Measurements from ENCODE around the gene IKZF1.

IKZF1 gene

DNA sequence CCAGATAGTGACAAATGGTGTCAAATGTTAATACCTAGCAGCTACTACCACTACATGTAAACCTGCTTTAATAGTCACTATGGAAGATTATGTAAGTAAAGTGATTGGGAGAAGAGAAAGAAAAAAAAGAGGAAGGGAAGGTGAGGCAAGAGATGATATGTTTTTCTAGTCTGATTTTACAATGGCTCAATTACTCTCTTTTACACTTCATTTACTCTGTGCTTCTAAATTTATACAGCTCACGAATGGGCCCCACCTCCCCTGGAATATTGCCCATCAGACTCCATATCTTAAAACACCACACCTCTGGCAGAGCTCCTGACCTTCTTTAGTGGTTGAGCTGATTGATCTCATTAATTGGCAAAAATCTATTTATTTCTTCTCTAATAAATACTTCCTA lies 28.0 kb upstream of the IKZF1 start:
- Histone ChIP-seq H3K9me3 (ENCODE audit: insufficient read depth, low read depth, low read length) (no peaks in the 10 kb centered on the region), H3K14ac (ENCODE audit: low read length) (no peak overlapping the region), H4K12ac (ENCODE audit: low read depth, low read length) (no peak overlapping the region), H3K9ac (ENCODE audit: low read length) (no peak overlapping the region), H3K4me1 (ENCODE audit: control insufficient read depth in 1 of 2, insufficient read depth in 2 of 2, low read length in 2 of 2) (no peaks in the 10 kb centered on the region), H2AK5ac (ENCODE audit: low read length) (no peak overlapping the region), H3K27me3 (ENCODE audit: insufficient read depth, low read length) (no peaks in the 10 kb centered on the region), H3K4me3 (ENCODE audit: low read depth, low read length) (no peak overlapping the region), H3K18ac (ENCODE audit: low read length) (no peak overlapping the region), H4K8ac (ENCODE audit: low read depth, low read length) (no peak overlapping the region), H3K4me2 (ENCODE audit: low read length) (no peak overlapping the region), H3K36me3 (ENCODE audit: control insufficient read depth in 1 of 2, insufficient read depth in 2 of 2, low read length in 2 of 2) (no peaks in the 10 kb centered on the region), H2AFZ (ENCODE audit: insufficient read depth, low read length, poor library complexity) (no peak overlapping the region), H2BK12ac (ENCODE audit: low read length) (no peak overlapping the region), H4K91ac (ENCODE audit: low read depth, low read length) (no peak overlapping the region), H3K4ac (ENCODE audit: low read depth, low read length) (no peak overlapping the region), H3K27ac (ENCODE audit: low read depth, low read length) (no peak overlapping the region), H3K23ac (ENCODE audit: low read length) (no peak overlapping the region), H2BK120ac (ENCODE audit: insufficient read depth, low read length, poor library complexity) (no peak overlapping the region), H2BK5ac (ENCODE audit: low read depth, low read length, poor library complexity) (no peak overlapping the region), H3K79me1 (ENCODE audit: low read length) (no peaks in the 10 kb centered on the region), H3K79me2 (ENCODE audit: control insufficient read depth, insufficient read depth, low read length, poor library complexity) (no peaks in the 10 kb centered on the region)
- no peak for DNase-seq
- no CpG with 5 or more reads among the region's 1 CpG for WGBS (ENCODE audit: extremely low coverage, insufficient coverage, insufficient read length)

DNA sequence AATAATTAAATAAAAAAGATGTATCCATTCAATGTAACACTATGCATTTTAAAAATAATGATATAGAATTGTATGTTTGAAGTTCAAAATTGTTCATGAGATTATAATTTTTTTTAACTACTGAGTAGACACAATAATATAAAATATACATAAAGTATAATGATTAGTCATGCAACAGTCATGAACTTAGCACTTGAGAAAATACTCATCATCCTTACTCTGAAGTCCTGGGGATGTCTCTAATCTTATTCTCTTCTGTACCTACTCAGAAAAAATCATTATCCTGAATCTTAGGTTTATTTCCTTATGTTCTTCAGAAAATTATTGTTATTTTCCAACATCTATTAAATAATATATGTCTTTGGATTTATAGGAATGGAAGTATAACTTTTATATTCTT lies 26.4 kb upstream of the IKZF1 start:
- no peaks in the 10 kb centered on the region for H3K9me3 ChIP-seq (ENCODE audit: insufficient read depth, low read depth, low read length)

GRCh38 chr7:50281680-50282445 lies 22.7 kb upstream of the IKZF1 start:
- peak in 1 of 2 donors; percentile 18 for DNase-seq
- no peaks in the 10 kb centered on the region for H3K36me3 ChIP-seq (ENCODE audit: control insufficient read depth in 1 of 2, insufficient read depth in 2 of 2, low read length in 2 of 2)
- no peak overlapping the region for H4K12ac ChIP-seq (ENCODE audit: low read depth, low read length)
- H3K27ac ChIP-seq (ENCODE audit: low read depth, low read length) = no peak overlapping the region
- H3K4ac ChIP-seq (ENCODE audit: low read depth, low read length) = no peak overlapping the region
- no peak overlapping the region for H2AFZ ChIP-seq (ENCODE audit: insufficient read depth, low read length, poor library complexity)
- H3K9me3 ChIP-seq (ENCODE audit: insufficient read depth, low read depth, low read length) = peaks cover 1% of the 10 kb centered on the region
- no peaks in the 10 kb centered on the region for H3K4me1 ChIP-seq (ENCODE audit: control insufficient read depth in 1 of 2, insufficient read depth in 2 of 2, low read length in 2 of 2)
- no peaks in the 10 kb centered on the region for H3K79me2 ChIP-seq (ENCODE audit: control insufficient read depth, insufficient read depth, low read length, poor library complexity)
- no peak overlapping the region for H3K9ac ChIP-seq (ENCODE audit: low read length)
- H3K14ac ChIP-seq (ENCODE audit: low read length) = no peak overlapping the region
- no peak overlapping the region for H2AK5ac ChIP-seq (ENCODE audit: low read length)
- H2BK12ac ChIP-seq (ENCODE audit: low read length) = no peak overlapping the region
- no peak overlapping the region for H4K8ac ChIP-seq (ENCODE audit: low read depth, low read length)
- no peak overlapping the region for H4K91ac ChIP-seq (ENCODE audit: low read depth, low read length)
- H3K27me3 ChIP-seq (ENCODE audit: insufficient read depth, low read length) = no peaks in the 10 kb centered on the region
- no peak overlapping the region for H3K18ac ChIP-seq (ENCODE audit: low read length)
- H3K79me1 ChIP-seq (ENCODE audit: low read length) = no peaks in the 10 kb centered on the region
- H2BK5ac ChIP-seq (ENCODE audit: low read depth, low read length, poor library complexity) = no peak overlapping the region
- no peak overlapping the region for H3K23ac ChIP-seq (ENCODE audit: low read length)
- H2BK120ac ChIP-seq (ENCODE audit: insufficient read depth, low read length, poor library complexity) = no peak overlapping the region
- no CpG with 5 or more reads among the region's 12 CpGs for WGBS (ENCODE audit: extremely low coverage, insufficient coverage, insufficient read length)
- H3K4me3 ChIP-seq (ENCODE audit: low read depth, low read length) = no peak overlapping the region
- H3K4me2 ChIP-seq (ENCODE audit: low read length) = no peak overlapping the region

More for the DNA sequence above, 26.4 kb upstream of the IKZF1 start:
- Histone ChIP-seq H2BK120ac (ENCODE audit: insufficient read depth, low read length, poor library complexity) (no peak overlapping the region), H3K18ac (ENCODE audit: low read length) (no peak overlapping the region), H2BK5ac (ENCODE audit: low read depth, low read length, poor library complexity) (no peak overlapping the region), H3K23ac (ENCODE audit: low read length) (no peak overlapping the region), H3K36me3 (ENCODE audit: control insufficient read depth in 1 of 2, insufficient read depth in 2 of 2, low read length in 2 of 2) (no peaks in the 10 kb centered on the region), H3K4me3 (ENCODE audit: low read depth, low read length) (no peak overlapping the region), H3K27me3 (ENCODE audit: insufficient read depth, low read length) (no peaks in the 10 kb centered on the region), H4K8ac (ENCODE audit: low read depth, low read length) (no peak overlapping the region), H3K9ac (ENCODE audit: low read length) (no peak overlapping the region), H4K12ac (ENCODE audit: low read depth, low read length) (no peak overlapping the region), H3K4me2 (ENCODE audit: low read length) (no peak overlapping the region), H2AFZ (ENCODE audit: insufficient read depth, low read length, poor library complexity) (no peak overlapping the region), H3K27ac (ENCODE audit: low read depth, low read length) (no peak overlapping the region), H2BK12ac (ENCODE audit: low read length) (no peak overlapping the region), H3K79me1 (ENCODE audit: low read length) (no peaks in the 10 kb centered on the region), H3K14ac (ENCODE audit: low read length) (no peak overlapping the region), H3K79me2 (ENCODE audit: control insufficient read depth, insufficient read depth, low read length, poor library complexity) (no peaks in the 10 kb centered on the region), H4K91ac (ENCODE audit: low read depth, low read length) (no peak overlapping the region), H2AK5ac (ENCODE audit: low read length) (no peak overlapping the region), H3K4me1 (ENCODE audit: control insufficient read depth in 1 of 2, insufficient read depth in 2 of 2, low read length in 2 of 2) (no peaks in the 10 kb centered on the region), H3K4ac (ENCODE audit: low read depth, low read length) (no peak overlapping the region)
- no peak for DNase-seq

- no peak overlapping the region for H3K14ac ChIP-seq (ENCODE audit: low read length)
- no peak overlapping the region for H3K4me2 ChIP-seq (ENCODE audit: low read length)
- no peak overlapping the region for H3K4ac ChIP-seq (ENCODE audit: low read depth, low read length)
- no peak overlapping the region for H2AK5ac ChIP-seq (ENCODE audit: low read length)
- H3K4me3 ChIP-seq (ENCODE audit: low read depth, low read length) = no peak overlapping the region
- H3K79me1 ChIP-seq (ENCODE audit: low read length) = no peaks in the 10 kb centered on the region
- H4K8ac ChIP-seq (ENCODE audit: low read depth, low read length) = no peak overlapping the region
- H4K91ac ChIP-seq (ENCODE audit: low read depth, low read length) = no peak overlapping the region
- H2BK5ac ChIP-seq (ENCODE audit: low read depth, low read length, poor library complexity) = no peak overlapping the region
- no CpG with 5 or more reads among the region's 11 CpGs for WGBS (ENCODE audit: extremely low coverage, insufficient coverage, insufficient read length)
- H2BK120ac ChIP-seq (ENCODE audit: insufficient read depth, low read length, poor library complexity) = no peak overlapping the region
- no peaks in the 10 kb centered on the region for H3K79me2 ChIP-seq (ENCODE audit: control insufficient read depth, insufficient read depth, low read length, poor library complexity)
- H2BK12ac ChIP-seq (ENCODE audit: low read length) = no peak overlapping the region
- H3K27ac ChIP-seq (ENCODE audit: low read depth, low read length) = no peak overlapping the region
- DNase-seq = peak in 1 of 2 donors; percentile 40
- H3K9me3 ChIP-seq (ENCODE audit: insufficient read depth, low read depth, low read length) = peaks cover 1% of the 10 kb centered on the region
- H2AFZ ChIP-seq (ENCODE audit: insufficient read depth, low read length, poor library complexity) = no peak overlapping the region
- H3K36me3 ChIP-seq (ENCODE audit: control insufficient read depth in 1 of 2, insufficient read depth in 2 of 2, low read length in 2 of 2) = no peaks in the 10 kb centered on the region
- no peak overlapping the region for H4K12ac ChIP-seq (ENCODE audit: low read depth, low read length)
- no peak overlapping the region for H3K18ac ChIP-seq (ENCODE audit: low read length)
- no peak overlapping the region for H3K23ac ChIP-seq (ENCODE audit: low read length)
- H3K9ac ChIP-seq (ENCODE audit: low read length) = no peak overlapping the region
- H3K27me3 ChIP-seq (ENCODE audit: insufficient read depth, low read length) = no peaks in the 10 kb centered on the region
- H3K4me1 ChIP-seq (ENCODE audit: control insufficient read depth in 1 of 2, insufficient read depth in 2 of 2, low read length in 2 of 2) = no peaks in the 10 kb centered on the region
Measured at GRCh38 chr7:50282813-50283605, 21.5 kb upstream of the IKZF1 start.

Measured in trophoblast cell (in vitro differentiated cells and primary cell).